AG08395 (cell line): Measurements from ENCODE around the gene OVOL1.
"Not testable (repeated sequence)": the region's sequence is repeated elsewhere in the genome, so short reads cannot be mapped to it uniquely, and the experiment has no call there.

ENCODE experiments used
- DNase-seq: peaks from one replicate; pipeline ENCODE4 v3.0.0; 2012; ENCODE audit warnings: mixed read lengths, low spot score

Gene OVOL1

DNA sequence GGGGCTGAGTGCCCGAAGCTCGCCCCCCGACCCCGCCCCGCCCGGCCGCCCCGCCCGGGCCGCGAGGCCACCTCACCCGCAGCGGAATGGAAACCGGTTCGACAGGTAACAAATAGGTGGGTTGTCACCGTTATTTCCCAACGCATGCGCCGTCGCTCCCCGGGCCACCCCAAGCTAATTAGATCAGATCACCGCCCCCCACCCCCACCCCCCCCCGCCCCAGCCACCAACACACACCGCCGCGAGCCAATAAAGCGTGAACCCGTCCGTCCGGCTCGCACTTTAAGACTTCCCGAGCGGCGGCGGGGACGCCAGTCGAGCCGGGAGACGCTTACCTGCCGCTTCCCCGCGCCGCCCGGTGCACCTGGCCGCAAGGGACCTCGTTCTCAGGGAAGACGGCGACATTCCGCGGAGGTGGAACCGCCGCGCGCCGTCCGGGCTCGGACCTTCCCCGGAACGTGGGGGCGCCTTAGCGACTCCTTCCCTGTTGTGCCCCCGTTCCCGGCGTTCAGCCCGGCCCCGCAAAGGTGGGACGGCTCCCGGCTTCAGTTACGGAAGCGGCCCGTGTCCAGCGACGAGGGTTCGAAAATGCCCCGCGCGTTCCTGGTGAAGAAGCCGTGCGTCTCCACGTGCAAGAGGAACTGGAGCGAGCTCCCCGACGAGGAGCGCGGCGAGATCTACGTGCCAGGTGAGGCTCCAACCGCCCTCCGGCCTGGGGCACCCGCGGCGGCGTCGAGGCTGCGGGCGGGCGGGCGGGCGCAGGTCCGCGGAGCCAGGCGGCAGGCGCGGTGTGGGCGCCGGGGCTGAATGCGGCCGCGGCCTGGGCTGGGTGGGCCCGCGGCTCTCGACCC is at the start of gene OVOL1:
Gene OVOL1, plus strand, starts transcription at position 278 of the 851 bp plus-strand sequence. Its CDS starts 311 bp downstream, at position 589.
- no peak for DNase-seq

DNA sequence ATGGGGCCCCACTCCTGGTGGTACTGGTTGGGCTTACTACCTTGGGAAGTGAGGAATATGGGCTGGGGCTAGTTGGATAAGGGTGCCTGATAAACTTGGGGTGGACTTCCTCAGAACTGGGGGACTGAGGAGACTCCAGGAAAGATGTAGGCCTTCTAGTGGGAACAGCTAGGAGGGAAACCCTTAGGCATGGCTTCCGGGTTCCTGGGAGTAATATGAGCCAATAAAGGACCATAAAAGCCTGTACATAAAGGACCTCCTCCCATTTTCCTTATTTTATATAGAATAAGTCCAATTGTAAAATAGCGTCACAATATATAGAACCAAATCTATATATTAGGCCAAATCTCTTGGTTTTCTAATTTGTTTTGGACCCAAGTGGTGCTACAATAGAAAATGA is 47.8 kb upstream of the OVOL1 start:
- no peak for DNase-seq

DNA sequence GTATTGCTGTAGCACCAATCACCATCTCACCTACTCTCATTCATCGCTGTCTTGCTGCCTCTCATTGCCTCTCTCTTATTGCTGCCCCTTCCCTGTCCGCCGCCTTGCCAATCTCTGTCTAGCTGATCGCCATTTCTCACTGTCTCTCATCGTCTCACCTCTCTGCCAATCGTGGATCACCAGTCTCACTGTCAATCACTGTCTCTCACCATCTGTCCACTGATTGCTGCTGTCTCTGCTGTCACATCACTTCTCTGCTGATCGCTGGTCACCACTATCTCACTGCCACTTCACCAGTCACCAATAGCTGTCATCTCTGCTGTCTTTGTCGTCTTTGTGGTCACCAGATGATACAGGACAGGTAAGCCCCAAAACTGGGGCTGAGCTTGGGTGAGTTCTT is 45.7 kb upstream of the OVOL1 start:
- DNase-seq, result no peak

DNA sequence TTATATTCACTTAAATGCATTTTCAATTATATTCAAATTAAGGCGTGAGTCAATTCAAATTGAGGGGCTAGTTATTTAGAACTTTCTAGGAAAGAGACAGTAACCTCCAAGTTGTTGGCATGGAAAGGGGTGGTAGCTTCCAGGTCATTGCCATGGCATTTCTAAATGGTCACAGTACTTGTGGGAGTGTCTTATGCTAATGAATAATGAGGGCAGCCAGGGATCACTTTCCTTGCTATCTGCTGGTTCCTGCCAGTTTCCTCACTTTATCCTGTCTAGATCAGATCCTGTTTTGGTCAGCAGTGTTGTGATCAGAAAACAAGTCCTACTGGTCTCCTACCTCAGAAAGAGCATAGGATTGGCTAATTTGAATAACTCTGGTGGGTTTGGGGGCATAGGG is 44.5 kb upstream of the OVOL1 start:
- DNase-seq, result no peak

DNA sequence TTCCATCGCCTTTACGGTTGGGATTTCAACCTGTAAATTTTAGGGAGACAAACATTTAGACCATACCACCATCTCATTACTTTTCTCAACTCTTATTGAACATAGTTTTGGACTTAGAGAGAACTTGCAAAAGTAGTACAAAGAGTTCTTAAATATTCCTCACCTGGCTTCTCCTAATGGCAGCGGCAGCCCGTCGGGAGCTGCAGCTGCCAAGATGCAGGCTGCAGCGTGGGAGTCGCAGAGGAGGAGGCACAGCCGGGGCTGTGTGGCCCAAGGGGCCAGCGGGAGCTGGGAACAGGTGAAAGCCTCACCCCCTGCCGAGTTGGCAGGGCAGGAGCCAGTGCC is 43.2 kb upstream of the OVOL1 start:
- no peak for DNase-seq

DNA sequence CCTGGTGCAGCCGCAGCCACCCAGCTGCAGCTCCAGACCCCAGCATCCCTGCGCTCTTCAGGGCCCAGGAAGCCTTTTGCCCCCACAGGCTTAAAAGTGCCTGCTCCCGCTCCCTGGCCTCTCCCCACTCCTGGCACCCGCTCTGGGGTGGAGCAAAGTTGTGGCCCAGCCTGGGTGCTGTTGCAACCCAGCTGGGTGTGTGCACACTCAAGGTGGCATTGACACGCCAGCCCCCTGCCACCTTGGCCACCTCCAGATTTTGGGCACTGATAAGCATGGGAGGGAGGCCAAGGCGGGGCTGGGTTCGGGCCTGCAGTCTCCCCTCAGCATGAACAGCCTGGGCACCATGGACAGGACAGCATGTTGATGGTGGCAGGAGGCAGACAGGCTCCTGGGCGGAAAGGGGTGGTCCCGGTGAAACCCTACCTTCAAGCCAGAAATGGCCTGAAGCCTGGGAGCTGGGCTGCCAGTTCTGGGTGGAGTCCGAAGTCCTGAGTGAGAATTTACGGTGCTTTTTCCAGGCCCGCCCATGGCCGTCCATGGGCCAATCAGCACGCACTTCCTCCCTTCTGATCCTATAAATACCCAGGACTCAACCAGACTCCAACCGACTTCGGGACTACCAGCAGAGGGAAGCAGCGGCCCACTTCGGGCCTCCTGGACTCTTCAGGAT is 42.7 kb upstream of the OVOL1 start:
- peak; percentile 26 for DNase-seq

DNA sequence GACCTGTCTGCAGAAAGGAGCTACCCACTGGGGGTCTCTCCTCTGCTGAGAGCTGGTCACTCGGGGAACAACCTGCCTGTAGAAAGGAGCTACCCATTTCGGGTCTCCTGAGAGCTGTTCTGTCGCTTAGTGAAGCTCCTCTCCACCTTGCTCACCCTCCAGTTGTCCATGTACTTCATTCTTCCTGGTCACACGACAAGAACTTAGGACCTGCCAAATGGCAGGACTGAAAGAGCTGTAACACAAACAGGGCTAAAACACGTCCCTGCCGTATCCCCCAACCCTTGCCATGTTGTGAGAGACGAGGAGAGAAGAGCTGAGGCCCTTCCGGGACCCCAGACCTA is 42.2 kb upstream of the OVOL1 start:
- DNase-seq, result no peak

DNA sequence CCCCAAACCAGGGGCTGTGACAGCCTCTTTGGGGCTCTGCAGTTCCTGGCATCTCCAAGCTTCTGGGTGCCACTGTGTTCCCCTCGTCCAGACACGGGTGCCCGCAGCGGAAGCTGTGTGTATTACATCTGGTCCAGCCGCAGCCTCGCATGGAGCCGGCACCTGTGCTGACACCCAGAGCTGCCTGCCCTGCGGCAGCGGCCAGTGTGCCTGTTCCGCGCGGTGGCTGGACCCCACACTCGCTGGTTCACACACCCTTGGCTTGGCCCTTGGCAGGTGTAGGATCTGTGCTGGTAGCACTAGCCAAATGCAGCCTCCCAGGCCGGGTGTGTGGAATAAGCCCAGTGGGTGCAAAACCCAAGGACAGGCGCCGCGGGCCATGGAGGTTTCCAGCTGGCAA is 41.8 kb upstream of the OVOL1 start:
- DNase-seq, result no peak

DNA sequence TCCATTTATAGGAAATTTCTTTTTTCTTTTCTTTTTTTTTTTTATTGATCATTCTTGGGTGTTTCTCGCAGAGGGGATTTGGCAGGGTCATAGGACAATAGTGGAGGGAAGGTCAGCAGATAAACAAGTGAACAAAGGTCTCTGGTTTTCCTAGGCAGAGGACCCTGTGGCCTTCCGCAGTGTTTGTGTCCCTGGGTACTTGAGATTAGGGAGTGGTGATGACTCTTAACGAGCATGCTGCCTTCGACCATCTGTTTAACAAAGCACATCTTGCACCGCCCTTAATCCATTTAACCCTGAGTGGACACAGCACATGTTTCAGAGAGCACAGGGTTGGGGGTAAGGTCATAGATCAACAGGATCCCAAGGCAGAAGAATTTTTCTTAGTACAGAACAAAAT is 24.7 kb upstream of the OVOL1 start:
- not testable (repeated sequence) for DNase-seq

DNA sequence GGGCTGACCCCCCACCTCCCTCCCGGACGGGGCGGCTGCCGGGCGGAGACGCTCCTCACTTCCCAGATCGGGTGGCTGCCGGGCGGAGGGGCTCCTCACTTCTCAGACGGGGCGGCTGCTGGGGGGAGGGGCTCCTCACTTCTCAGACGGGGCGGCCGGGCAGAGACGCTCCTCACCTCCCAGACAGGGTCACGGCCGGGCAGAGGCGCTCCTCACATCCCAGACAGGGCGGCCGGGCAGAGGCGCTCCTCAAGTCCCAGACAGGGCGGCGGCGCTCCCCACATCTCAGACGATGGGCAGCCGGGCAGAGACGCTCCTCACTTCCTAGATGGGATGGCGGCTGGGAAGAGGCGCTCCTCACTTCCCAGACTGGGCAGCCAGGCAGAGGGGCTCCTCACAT is 24.0 kb upstream of the OVOL1 start:
- not testable (repeated sequence) for DNase-seq

DNA sequence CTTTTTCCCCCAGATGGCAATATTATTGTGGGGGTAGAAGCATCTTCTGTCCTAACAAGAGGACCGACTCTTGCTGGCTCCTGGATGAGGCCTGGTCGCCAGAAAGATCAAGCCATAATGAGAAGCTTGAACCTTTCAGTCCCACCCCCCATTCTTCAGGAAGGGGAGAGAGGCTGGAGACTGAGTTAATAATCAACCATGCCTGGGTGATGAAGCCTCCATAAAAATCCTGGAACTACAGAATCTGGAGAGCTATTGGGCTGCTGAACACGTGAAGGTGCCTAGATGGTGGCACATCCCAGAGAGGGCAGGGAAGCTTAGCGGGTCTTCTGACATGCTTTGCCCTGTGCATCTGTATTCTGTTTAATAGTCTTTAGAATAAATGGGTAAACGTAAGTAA is 22.4 kb upstream of the OVOL1 start:
- no peak for DNase-seq

DNA sequence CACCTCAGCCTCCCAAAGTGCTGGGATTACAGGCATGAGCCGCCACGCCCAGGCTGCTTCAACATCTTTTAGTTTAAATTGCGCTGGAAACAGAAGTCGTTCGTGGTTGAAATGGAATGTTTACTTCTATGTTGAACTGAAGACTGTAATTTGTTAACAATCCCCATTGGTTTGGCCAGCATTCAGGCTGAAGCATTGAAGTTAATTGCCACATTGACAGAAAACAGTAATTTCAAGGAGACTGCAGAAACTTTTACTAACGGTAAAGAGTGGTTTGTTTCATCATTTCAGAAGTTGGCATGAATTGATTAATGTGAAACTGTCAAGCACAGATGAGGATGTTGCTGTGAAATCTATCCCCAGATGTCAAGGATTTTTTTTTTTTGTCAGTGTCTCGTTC is 20.3 kb upstream of the OVOL1 start:
- peak; percentile 75 for DNase-seq

DNA sequence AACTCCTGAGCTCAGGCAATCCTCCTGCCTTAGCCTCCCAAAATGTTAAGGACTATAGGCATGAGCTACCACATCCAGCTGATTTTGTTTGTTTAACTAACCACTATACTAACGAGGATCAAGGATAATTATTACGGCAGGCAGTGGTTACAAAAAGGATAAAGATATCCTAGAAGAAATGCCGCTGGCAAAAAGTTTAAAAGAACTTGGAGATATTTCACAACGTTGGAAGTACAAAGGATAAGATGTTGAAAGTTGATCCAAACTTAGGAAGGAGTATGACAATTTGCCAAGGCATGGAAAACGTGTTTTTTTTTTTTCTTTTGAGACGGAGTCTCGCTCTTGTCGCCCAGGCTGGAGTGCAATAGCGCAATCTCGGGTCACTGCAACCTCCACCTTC is 19.5 kb upstream of the OVOL1 start:
- DNase-seq, result no peak

DNA sequence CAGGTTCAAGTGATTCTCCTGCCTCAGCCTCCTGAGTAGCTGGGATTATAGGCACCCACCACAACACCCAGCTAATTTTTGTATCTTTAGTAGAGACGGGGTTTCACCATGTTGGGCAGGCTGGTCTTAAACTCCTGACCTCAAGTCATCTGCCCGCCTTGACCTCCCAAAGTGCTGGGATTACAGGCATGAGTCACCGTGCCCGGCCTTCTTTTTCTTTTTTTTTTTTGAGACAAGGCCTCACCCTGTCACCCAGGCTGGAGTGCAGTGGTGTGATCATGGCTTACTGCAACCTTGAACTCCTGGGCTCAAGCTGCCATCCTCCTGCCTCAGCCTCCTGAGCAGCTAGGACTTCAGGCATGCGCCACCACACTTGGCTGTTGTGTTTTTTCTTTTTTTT is 19.1 kb upstream of the OVOL1 start:
- not testable (repeated sequence) for DNase-seq

DNA sequence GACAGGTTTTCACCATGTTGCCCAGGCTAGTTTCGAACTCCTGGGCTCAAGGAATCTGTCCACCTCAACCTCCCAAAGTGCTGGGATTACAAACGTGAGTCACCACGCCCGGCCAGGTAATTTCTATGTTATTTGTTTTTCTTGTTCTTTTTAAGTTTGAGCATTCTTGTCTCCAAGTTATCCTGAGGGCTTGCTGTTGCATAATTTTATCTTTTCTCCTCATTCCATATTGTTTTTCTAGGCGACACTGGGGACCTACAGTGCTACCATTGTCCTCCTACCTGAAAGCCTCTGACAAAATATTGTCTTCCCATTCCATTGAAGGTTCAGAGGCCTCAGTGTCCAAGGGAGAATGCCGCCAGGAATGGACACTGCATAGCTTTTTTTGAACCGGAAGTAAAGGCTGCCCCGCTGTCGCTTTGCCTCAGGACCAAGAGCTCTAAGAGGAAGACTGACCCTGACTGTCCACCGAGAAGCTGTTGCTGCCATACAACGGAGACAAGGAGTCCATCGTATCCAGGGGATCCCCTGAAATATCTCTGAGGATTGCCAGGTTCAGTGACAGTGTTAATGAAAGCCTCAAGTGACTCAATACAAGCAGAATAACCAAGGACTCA is 15.8 kb upstream of the OVOL1 start:
- no peak for DNase-seq

DNA sequence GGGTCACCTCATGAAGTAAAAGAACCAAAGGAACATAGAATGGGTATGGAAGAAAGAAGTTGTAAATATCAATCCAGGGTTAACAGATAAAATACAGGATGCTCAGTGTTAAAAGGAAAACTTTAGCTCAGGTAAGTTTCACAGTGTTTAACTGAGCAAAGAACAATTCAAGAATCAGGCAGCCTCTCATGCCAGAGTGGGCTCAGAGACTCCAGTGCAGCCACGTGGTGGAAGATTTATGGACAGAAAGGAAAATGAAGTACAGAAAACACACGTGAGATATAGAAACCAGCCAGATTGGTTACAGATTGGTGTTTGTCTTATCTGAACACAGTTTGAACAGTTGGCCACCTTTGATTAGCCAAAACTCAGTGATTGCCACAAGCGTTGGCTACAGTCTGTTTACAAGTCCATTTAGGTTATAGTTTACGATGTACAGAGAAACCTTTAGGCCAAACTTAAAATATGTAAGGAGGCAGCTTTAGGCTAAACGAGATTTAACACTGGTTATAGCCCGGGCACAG is 15.2 kb upstream of the OVOL1 start:
- no peak for DNase-seq

DNA sequence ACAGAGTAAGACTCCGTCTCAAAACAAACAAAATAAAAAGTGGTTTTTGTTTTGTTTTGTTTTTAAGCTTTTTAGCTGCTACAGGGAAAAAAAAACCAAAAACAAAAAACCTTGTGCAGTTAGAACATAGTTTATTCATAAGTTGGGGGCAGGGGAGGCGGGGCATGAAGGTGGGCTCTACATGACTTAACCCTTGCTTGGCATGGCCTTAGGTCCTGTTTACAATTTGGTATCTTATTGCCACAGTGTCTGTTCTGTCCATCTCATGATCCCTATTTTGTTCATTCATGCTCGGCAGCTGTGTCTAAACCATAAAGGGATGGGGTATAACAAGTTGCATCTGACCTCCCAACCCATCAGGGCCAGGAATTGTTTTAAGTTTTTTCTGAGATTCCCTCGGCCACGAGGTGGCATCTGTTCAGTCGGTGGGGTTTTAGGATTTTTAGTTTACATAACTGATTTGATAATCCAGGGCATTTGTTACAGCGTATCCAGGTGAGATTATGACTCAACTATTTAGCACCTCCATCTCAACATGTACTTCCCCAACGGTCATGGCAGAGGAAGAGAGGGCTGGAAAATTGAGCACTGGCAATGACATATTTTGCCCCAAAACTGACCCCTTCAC is 13.0 kb upstream of the OVOL1 start:
- DNase-seq, result peak; percentile 5

DNA sequence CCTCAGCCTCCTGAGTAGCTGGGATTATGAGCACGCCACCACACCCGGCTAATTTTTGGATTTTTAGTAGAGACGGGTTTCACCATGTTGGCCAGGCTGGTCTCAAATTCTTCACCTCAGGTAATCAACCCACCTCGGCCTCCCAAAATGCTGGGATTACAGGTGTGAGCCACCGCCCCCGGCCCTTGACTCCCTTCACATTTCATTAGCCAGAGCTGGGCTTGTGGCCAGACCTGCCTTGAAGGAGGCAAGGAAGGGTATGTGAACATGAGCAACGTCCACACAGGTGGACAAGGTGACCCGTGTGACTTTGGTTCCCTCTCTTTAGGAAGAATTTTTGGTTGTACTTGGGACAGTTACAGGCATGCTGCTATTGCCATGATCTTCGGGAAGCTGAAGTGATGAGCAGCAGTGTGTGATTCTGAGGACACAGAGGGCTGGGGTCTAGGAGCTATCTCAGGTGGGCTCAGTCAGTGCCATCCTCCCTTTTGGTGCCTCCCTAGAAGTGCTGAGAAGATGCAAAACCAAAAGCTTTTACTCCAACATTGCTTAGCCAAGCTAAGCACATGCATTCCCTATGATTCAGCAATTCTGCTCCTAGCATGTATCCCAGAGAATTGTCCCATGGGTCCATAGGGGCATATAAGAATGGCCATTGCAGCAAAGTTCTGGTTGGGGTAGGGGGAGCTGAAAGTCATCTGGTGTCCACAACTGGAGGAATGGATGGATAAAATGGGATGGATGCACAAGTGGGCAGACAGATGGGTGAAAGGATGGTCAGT is 12.1 kb upstream of the OVOL1 start:
- DNase-seq, result peak; percentile 1

DNA sequence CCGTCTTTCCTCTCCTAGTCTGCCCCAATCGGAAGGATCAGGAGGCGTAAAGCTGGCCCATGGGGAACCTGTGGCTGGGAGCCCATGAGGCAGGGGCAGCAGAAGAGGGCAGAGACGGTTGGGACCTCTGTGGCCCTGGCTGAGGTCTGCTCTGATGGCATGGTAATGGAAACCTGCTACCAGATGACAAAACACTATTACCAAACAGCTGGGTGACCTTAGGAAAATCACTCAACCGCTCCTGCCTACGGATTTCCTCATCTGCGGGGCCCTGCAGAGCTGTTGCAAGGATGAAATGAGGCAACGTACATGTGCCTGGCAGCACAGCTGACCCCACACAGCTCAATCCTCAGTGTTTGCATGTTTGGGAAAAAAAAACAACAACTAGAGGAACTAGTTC is 10.7 kb upstream of the OVOL1 start:
- DNase-seq, result no peak

DNA sequence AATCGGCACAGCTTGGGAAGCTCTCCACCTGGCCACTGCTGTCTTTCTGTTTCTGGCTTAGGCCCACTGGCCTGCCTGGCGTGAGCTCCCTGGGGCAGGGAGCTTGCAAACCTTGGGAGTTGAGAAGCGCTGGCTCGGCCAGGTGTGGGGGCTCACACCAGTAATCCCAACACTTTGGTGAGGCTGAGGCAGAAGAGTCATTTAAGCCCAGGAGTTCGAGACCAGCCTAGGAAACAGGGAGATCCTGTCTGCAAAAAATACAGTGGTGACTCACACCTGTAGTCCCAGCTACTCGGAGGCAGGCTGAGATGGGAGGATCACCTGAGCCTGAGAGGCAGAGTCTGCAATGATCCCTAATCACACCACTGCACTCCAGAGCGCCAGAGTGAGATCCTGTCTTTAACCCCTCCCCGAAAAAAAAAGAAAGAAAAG is 10.1 kb upstream of the OVOL1 start:
- DNase-seq, result no peak

DNA sequence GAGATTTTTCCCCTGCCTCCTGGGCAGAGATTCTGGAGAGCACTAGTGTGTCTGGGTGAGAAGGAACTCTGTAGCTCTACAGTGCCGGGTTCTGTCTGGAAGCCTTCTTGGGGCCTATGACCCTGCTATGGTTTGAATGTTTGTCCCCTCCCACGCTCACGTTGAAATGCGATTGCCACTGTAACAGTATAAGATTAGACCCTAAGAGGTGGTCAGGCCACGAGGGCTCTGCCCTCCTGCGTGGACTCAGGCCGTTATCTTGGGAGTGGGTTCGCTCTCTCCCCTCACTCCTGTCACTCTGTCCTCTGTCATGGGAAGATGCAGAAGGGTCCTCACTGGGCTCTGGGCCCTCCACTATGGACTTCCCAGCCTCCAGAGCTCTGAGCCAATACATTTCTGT is 9.6 kb upstream of the OVOL1 start:
- no peak for DNase-seq

DNA sequence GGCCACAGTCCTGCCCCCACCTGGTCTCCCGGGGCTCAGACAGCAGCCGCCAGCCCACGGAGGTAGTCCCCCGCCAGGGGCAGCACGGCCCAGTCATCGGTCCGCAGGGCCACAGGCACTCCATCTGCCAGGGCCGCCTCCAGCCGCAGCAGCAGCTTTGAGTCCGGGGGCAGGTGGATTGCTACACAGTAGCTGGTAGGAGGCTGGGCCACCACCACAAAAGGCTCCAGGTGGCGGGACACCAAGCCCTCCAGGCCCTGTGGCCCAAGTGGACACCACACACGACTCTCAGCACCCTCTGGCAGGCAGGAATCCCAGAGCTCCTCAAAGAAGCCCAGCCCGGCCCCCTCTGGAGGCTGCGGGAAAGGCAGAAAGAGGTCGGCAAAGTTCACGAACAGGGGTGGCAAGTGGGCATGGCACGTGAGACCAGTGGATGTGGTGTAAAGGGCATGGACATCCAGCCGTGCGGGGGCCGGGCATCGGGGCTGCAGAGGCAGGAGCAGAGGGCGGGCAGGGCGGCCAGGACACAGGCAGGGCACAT is 9.0 kb upstream of the OVOL1 start:
- DNase-seq, result no peak
